ENCODE results near the gene LPGAT1.

LPGAT1 gene

GRCh38 chr1:211730347-211730746 lies 100.2 kb downstream of the LPGAT1 start:
- no peak overlapping the region for H3K9ac ChIP-seq (ENCODE audit: low read length)
- peaks cover 19% of the 10 kb centered on the region for H3K4me1 ChIP-seq (ENCODE audit: low read length)
- no peak overlapping the region for H3K27ac ChIP-seq (ENCODE audit: low read length)
- H3K4me3 ChIP-seq (ENCODE audit: low read length): no peak overlapping the region
- no peaks in the 10 kb centered on the region for H3K27me3 ChIP-seq (ENCODE audit: low read depth, low read length)
- no peaks in the 10 kb centered on the region for H3K79me2 ChIP-seq (ENCODE audit: low read length)
- H3K9me3 ChIP-seq (ENCODE audit: insufficient read depth, low read length): no peaks in the 10 kb centered on the region
- H3K4me2 ChIP-seq (ENCODE audit: low read length): no peak overlapping the region
- TF ChIP-seq EZH2phosphoT487 (IDR thresholded peaks at IDR 0.05; ENCODE audit: low read depth): no peak
- TF ChIP-seq, protein P1, sequence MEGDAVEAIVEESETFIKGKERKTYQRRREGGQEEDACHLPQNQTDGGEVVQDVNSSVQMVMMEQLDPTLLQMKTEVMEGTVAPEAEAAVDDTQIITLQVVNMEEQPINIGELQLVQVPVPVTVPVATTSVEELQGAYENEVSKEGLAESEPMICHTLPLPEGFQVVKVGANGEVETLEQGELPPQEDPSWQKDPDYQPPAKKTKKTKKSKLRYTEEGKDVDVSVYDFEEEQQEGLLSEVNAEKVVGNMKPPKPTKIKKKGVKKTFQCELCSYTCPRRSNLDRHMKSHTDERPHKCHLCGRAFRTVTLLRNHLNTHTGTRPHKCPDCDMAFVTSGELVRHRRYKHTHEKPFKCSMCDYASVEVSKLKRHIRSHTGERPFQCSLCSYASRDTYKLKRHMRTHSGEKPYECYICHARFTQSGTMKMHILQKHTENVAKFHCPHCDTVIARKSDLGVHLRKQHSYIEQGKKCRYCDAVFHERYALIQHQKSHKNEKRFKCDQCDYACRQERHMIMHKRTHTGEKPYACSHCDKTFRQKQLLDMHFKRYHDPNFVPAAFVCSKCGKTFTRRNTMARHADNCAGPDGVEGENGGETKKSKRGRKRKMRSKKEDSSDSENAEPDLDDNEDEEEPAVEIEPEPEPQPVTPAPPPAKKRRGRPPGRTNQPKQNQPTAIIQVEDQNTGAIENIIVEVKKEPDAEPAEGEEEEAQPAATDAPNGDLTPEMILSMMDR (IDR thresholded peaks at IDR 0.05; ENCODE audit: low read depth, low read length): no peak
- H4K20me1 ChIP-seq (ENCODE audit: insufficient read depth, low read length): no peaks in the 10 kb centered on the region
- H2AFZ ChIP-seq (ENCODE audit: low read depth, low read length): no peak overlapping the region
- H3K36me3 ChIP-seq (replicated peaks; ENCODE audit: low read depth, low read length): no peaks in the 10 kb centered on the region

DNA sequence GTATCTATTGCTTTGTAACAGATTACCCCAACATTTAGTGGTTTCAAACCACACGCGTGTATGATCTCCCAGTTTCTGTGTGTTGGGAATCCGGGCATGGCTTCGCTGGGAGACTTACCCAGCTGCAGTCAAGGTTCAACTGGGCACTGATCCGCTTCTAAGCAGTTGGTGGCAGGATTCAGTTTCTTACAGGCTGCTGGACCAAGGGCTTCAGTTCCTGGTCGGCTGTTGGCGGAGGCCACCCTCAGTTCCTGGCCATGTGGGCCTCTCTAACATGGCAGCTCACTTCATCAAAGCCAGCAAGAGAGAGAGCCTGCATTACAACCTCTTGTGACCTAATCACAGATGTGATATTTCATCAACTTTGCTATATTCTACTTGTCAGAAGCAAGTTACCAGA lies 101.3 kb downstream of the LPGAT1 start:
- Histone ChIP-seq H2AFZ (ENCODE audit: low read depth, low read length) (no peak overlapping the region), H3K79me2 (ENCODE audit: low read length) (no peaks in the 10 kb centered on the region), H3K27ac (ENCODE audit: low read length) (no peak overlapping the region), H3K4me3 (ENCODE audit: low read length) (no peak overlapping the region), H3K9ac (ENCODE audit: low read length) (no peak overlapping the region), H3K9me3 (ENCODE audit: insufficient read depth, low read length) (no peaks in the 10 kb centered on the region), H3K27me3 (ENCODE audit: low read depth, low read length) (no peaks in the 10 kb centered on the region), H3K4me2 (ENCODE audit: low read length) (no peak overlapping the region), H3K36me3 (replicated peaks; ENCODE audit: low read depth, low read length) (no peaks in the 10 kb centered on the region), H4K20me1 (ENCODE audit: insufficient read depth, low read length) (no peaks in the 10 kb centered on the region), H3K4me1 (ENCODE audit: low read length) (peaks cover 19% of the 10 kb centered on the region)
- TF ChIP-seq, protein P1 (IDR thresholded peaks at IDR 0.05; ENCODE audit: low read depth, low read length): no peak
- no peak for TF ChIP-seq EZH2phosphoT487 (IDR thresholded peaks at IDR 0.05; ENCODE audit: low read depth)

DNA sequence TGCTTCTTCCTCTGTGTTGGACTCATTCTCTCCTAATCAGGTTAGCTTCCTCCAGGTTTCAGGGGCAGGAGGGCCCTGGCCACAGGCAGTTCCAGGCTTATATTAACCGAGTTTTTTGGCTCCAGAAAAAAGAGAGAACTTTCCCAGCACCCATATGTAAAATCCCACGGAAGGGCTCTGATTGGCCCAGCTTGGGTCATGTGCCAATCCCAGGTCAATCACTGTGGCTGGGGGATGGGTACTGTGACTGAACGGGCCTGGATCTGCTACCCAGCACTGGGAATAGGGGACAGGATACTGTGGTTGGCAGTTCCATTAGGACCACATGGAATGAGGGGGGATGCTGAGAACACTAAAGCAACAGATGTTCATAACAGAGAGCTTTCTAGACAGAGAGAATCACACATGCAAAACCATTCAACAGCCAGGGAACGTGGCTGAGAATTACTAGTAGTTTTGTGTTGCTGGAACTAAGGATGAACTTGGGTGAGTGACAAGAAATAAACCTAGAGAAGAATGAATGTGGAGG lies 104.0 kb downstream of the LPGAT1 start:
- no peak overlapping the region for H3K4me3 ChIP-seq (ENCODE audit: low read length)
- no peak overlapping the region for H3K27ac ChIP-seq (ENCODE audit: low read length)
- no peaks in the 10 kb centered on the region for H4K20me1 ChIP-seq (ENCODE audit: insufficient read depth, low read length)
- H3K4me2 ChIP-seq (ENCODE audit: low read length): no peak overlapping the region
- peaks cover 9% of the 10 kb centered on the region for H3K4me1 ChIP-seq (ENCODE audit: low read length)
- no peaks in the 10 kb centered on the region for H3K79me2 ChIP-seq (ENCODE audit: low read length)
- TF ChIP-seq, protein P1 (IDR thresholded peaks at IDR 0.05; ENCODE audit: low read depth, low read length): no peak
- TF ChIP-seq EZH2phosphoT487 (IDR thresholded peaks at IDR 0.05; ENCODE audit: low read depth): no peak
- no peak overlapping the region for H2AFZ ChIP-seq (ENCODE audit: low read depth, low read length)
- H3K27me3 ChIP-seq (ENCODE audit: low read depth, low read length): no peaks in the 10 kb centered on the region
- no peak overlapping the region for H3K9ac ChIP-seq (ENCODE audit: low read length)
- no peaks in the 10 kb centered on the region for H3K9me3 ChIP-seq (ENCODE audit: insufficient read depth, low read length)
- H3K36me3 ChIP-seq (replicated peaks; ENCODE audit: low read depth, low read length): no peaks in the 10 kb centered on the region

- H3K4me2 ChIP-seq (ENCODE audit: low read length): no peak overlapping the region
- no peak overlapping the region for H2AFZ ChIP-seq (ENCODE audit: low read depth, low read length)
- H3K79me2 ChIP-seq (ENCODE audit: low read length): no peaks in the 10 kb centered on the region
- no peaks in the 10 kb centered on the region for H4K20me1 ChIP-seq (ENCODE audit: insufficient read depth, low read length)
- H3K4me1 ChIP-seq (ENCODE audit: low read length): peaks cover 4% of the 10 kb centered on the region; the same call in 1 of the 2 replicates
- no peaks in the 10 kb centered on the region for H3K27me3 ChIP-seq (ENCODE audit: low read depth, low read length)
- 0 out of 2 replicates have a peak, but pooled peaks cover 5% of the 10 kb centered on the region for H3K9me3 ChIP-seq (ENCODE audit: insufficient read depth, low read length)
- H3K4me3 ChIP-seq (ENCODE audit: low read length): no peak overlapping the region
- TF ChIP-seq, protein P1 (IDR thresholded peaks at IDR 0.05; ENCODE audit: low read depth, low read length): no peak
- no peak for TF ChIP-seq EZH2phosphoT487 (IDR thresholded peaks at IDR 0.05; ENCODE audit: low read depth)
- H3K9ac ChIP-seq (ENCODE audit: low read length): no peak overlapping the region
- peaks cover 3% of the 10 kb centered on the region for H3K36me3 ChIP-seq (replicated peaks; ENCODE audit: low read depth, low read length)
- no peak overlapping the region for H3K27ac ChIP-seq (ENCODE audit: low read length)
These were observed 105.8 kb downstream of the LPGAT1 start for GRCh38 chr1:211724687-211725196.

All from OCI-LY3 (cell line).